Heart right ventricle (tissue), 16 donors: Measurements from ENCODE around the gene PIWIL1. TPM values are rescaled to one million over a fixed set of nuclear protein-coding genes. Genes with fewer than 3 reads are reported as not detected.

Source experiments
- ATAC-seq, 8 donors: fragments of 200-7000 bp; cut with Tn5 transposase; one replicate each; pipeline ENCODE4 v1.9.1; 2020; ENCODE audit warnings: mild to moderate bottlenecking in 8 of 8, moderate library complexity in 8 of 8, moderate number of reproducible peaks in 1 of 8
- DNase-seq, 2 donors: peaks; one replicate each; pipeline ENCODE4 v3.0.0-alpha.2; 2020
- H3K27ac ChIP-seq, 10 donors: fragments of 200-600 bp; sonication (generic) in 2 of 10; one replicate each; pipeline versions ENCODE4 v1.5.0 to v1.8.0; 2020 to 2022; ENCODE audit warnings: mild to moderate bottlenecking in 3 of 10
- H3K27me3 ChIP-seq, 7 donors: fragments of 200-600 bp; one replicate each; pipeline ENCODE4 v1.8.0; 2021 to 2022; ENCODE audit warnings: mild to moderate bottlenecking in 2 of 7
- H3K36me3 ChIP-seq, 9 donors: fragments of 200-600 bp; sonication (generic) in 1 of 9; one replicate each; pipeline versions ENCODE4 v1.5.0 to v1.8.0; 2020 to 2022; ENCODE audit warnings: mild to moderate bottlenecking in 2 of 9
- H3K4me1 ChIP-seq, 9 donors: fragments of 200-600 bp; sonication (generic) in 1 of 9; one replicate each; pipeline versions ENCODE4 v1.5.0 to v1.8.0; 2020 to 2022; ENCODE audit warnings: mild to moderate bottlenecking in 4 of 9
- H3K4me3 ChIP-seq, 10 donors: fragments of 200-600 bp; sonication (generic) in 2 of 10; one replicate each; pipeline versions ENCODE4 v1.5.0 to v1.8.0; 2020 to 2022; ENCODE audit warnings: mild to moderate bottlenecking in 7 of 10, moderate library complexity in 2 of 10
- H3K9me3 ChIP-seq, 11 donors: fragments of 200-600 bp in 10 of 11; sonication (generic) in 2 of 11; one replicate each; pipeline versions ENCODE4 v1.5.0 to v1.8.0; 2013 to 2022; ENCODE audit warnings: mild to moderate bottlenecking in 2 of 11, control low read depth in 1 of 11, moderate library complexity in 1 of 11
- CTCF ChIP-seq, 9 donors: fragments of 200-600 bp; sonication (generic) in 2 of 9; IDR thresholded peaks; one replicate each; pipeline versions ENCODE4 v1.5.0 to v1.8.0; 2021 to 2022; ENCODE audit warnings: antibody characterized with exemption in 9 of 9, mild to moderate bottlenecking in 5 of 9, moderate library complexity in 1 of 9
- WGBS, 2 donors: extraction: QIAGEN DNeasy Blood & Tissue Kit; methylation state at CpG; one replicate each; pipeline ENCODE4 v1.1.7; 2013; ENCODE audit warnings: inconsistent platforms in 1 of 2; 5-methylcytosine and 5-hydroxymethylcytosine counted together
- intact Hi-C, 10 donors: fragments of 100-400 bp; cut with DNase I; formaldehyde crosslinking; loops; one replicate each; pipeline versions ENCODE4 v1.11.1 to v1.14.2; 2022
- polyA plus RNA-seq, 2 donors: library from polyadenylated mRNA; stranded (reverse); fragments of 200-250 nt; gene quantifications; one replicate each; pipeline ENCODE4 v1.2.3, GENCODE V29; 2013
- total RNA-seq, 10 donors: library from RNA; stranded (reverse); fragmentation: NEBNext Ultra II Directional in 3 of 10; extraction: Animal tissue kit (Norgen Biotek cat#: 25700) in 3 of 10; gene quantifications; one replicate each; pipeline versions ENCODE4 v1.2.1 to v1.2.4, GENCODE V29; 2021 to 2023
- donor health status: Arrhythmogenic right ventricular cardiomyopathy.
- donor health status: ischemic (EF 13 %, LVEDD 7.1; RV severe dilation, severe dysfunction).
- donor health status: healthy with polysubstance abuse.
- donor health status: DM: no; HTN: yes; CAD: no.
- donor health status: DM: no; HTN: no; CAD: no.
- donor health status: ischemic (EF 25% LVEDD 6.9; RV normal size, moderate dysfunction).
- donor health status: ischemic (EF 25% LVEDD 5.7; RV mildly dilated, moderate dysfunction).
- donor health status: healthy.
- donor health status: DM: yes; HTN: yes; CAD: no.
- donor health status: Ischemic cardiomyopathy.
- donor health status: ischemic (EF 35%, LVEDD 5.7; RV mildly dilated, moderate dysfunction).
- donor health status: nonischemic (EF 11% LVEDD 7.7; RV severe dilation, severe dysfunction).
- donor health status: DM: yes; HTN: yes; CAD: no.
- donor health status: PGD.
- donor health status: ischemic (EF 29% LVEDD 5.4; RV normal size, mild dysfunction).
- donor health status: nonischemic (EF 23%, LVEDD 6.1; RV moderate dilation, normal function).

The PIWIL1 gene
- total and polyA plus RNA-seq, 12 donors: 0.01 TPM; not detected in 11

GRCh38 chr12:130412384-130412783 is 74.7 kb downstream of the PIWIL1 start:
- Histone ChIP-seq H3K27me3 (peaks cover 0 to 44% (median 16%) of the 10 kb centered on the region in 7 donors), H3K9me3 (no peaks in the 10 kb centered on the region), H3K36me3 (no peaks in the 10 kb centered on the region), H3K4me3 (no peak overlapping the region), H3K4me1 (no peaks in the 10 kb centered on the region), H3K27ac (no peak overlapping the region)
- TF ChIP-seq CTCF (IDR thresholded peaks at IDR 0.05): no peak
- 75 to 93% methylated on average over 8 of the region's 8 CpGs for WGBS, 2 donors
- no peak for ATAC-seq
- intact Hi-C loops: loop anchor here in 1 of 10 donors (5.0 kb wide), 1 partner anchor 330 kb away; no protein-coding TSS in a partner anchor
- DNase-seq: no peak

- no peaks in the 10 kb centered on the region for H3K4me1 ChIP-seq
- no peaks in the 10 kb centered on the region for H3K9me3 ChIP-seq
- H3K27me3 ChIP-seq: peaks cover 0 to 48% (median 16%) of the 10 kb centered on the region in 7 donors
- no peak overlapping the region for H3K4me3 ChIP-seq
- WGBS, 2 donors: 87 to 90% methylated on average over 18 of the region's 18 CpGs
- no peak overlapping the region for H3K27ac ChIP-seq
- no peaks in the 10 kb centered on the region for H3K36me3 ChIP-seq
- TF ChIP-seq CTCF (IDR thresholded peaks at IDR 0.05): no peak
- DNase-seq (no peak), ATAC-seq (no peak)
- intact Hi-C loops: loop anchor here in 1 of 10 donors (5.0 kb wide), 1 partner anchor 328 kb away; no protein-coding TSS in a partner anchor
Observed at GRCh38 chr12:130413909-130414308, 76.2 kb downstream of the PIWIL1 start.

GRCh38 chr12:130414381-130414780 is 76.7 kb downstream of the PIWIL1 start:
- Histone ChIP-seq H3K4me3 (no peak overlapping the region), H3K4me1 (no peaks in the 10 kb centered on the region), H3K27ac (no peak overlapping the region), H3K9me3 (no peaks in the 10 kb centered on the region), H3K36me3 (no peaks in the 10 kb centered on the region), H3K27me3 (peaks cover 0 to 48% (median 16%) of the 10 kb centered on the region in 7 donors)
- ATAC-seq (no peak), DNase-seq (no peak)
- TF ChIP-seq CTCF (IDR thresholded peaks at IDR 0.05): no peak
- WGBS, 2 donors: 78 to 89% methylated on average over 7 of the region's 7 CpGs
- intact Hi-C loops: loop anchor here in 1 of 10 donors (5.0 kb wide), 1 partner anchor 328 kb away; no protein-coding TSS in a partner anchor

DNA sequence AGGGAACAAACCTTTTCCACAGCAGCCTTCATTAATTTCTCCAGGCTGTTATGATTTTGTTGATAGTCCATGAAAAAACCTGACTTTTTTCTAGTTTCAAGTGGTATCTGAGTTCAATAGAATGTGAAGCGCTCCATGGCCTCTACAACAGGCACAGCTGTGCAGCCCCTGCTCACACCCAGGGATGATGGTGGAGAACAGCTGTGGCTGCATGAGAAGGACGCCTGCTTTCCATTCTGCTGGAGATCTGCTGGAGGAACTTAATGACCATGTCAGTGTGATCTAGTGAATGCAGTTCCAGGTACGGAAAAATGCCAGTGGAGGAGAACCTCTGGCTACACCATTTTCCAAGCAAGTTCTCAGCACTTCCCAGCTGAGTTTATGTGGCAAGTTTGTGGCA is 80.6 kb downstream of the PIWIL1 start:
- peaks cover 0 to 37% (median 14%) of the 10 kb centered on the region in 7 donors for H3K27me3 ChIP-seq
- no peak for ATAC-seq
- DNase-seq: no peak
- no peak for TF ChIP-seq CTCF (IDR thresholded peaks at IDR 0.05)
- no peak overlapping the region for H3K4me3 ChIP-seq
- intact Hi-C loops: no loop called here
- no peaks in the 10 kb centered on the region for H3K9me3 ChIP-seq
- no peak overlapping the region for H3K27ac ChIP-seq
- WGBS, 2 donors: 63 to 72% methylated on average over 3 of the region's 3 CpGs
- no peaks in the 10 kb centered on the region for H3K4me1 ChIP-seq
- no peaks in the 10 kb centered on the region for H3K36me3 ChIP-seq
